AG09319 (cell line): Measurements from ENCODE around the gene C12orf42.

Source experiments
- DNase-seq: peaks from one replicate; pipeline ENCODE4 v3.0.0-alpha.2; 2010; ENCODE audit warnings: low read depth; ENCODE audit errors: extremely low read depth
- TF ChIP-seq, protein P1 (sequence below): IDR thresholded peaks from 2 replicates; pipeline ENCODE4 v1.5.1; 2011; ENCODE audit warnings: low read depth, mild to moderate bottlenecking, inconsistent platforms, low read length, moderate library complexity

Gene C12orf42

DNA sequence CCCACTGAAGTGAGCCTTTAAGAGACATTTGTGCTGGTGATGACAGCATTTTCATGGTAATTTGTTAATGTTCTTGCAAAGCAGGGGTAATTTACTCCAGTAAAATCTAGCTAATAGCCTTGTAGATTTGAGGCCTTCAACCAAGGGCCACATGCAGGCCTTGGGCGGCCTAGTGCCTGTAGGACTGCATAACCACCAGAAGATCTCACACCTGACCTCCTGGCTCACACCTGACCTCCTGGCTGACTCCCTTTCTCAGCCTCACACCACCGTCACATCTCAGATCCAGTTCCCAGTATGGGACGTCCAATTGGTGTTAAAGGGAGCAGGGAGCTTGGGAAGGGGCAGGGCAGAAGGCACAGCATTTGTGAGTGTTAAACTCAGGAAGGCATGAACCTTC, 26.9 kb downstream of the C12orf42 start:
- TF ChIP-seq, protein P1, sequence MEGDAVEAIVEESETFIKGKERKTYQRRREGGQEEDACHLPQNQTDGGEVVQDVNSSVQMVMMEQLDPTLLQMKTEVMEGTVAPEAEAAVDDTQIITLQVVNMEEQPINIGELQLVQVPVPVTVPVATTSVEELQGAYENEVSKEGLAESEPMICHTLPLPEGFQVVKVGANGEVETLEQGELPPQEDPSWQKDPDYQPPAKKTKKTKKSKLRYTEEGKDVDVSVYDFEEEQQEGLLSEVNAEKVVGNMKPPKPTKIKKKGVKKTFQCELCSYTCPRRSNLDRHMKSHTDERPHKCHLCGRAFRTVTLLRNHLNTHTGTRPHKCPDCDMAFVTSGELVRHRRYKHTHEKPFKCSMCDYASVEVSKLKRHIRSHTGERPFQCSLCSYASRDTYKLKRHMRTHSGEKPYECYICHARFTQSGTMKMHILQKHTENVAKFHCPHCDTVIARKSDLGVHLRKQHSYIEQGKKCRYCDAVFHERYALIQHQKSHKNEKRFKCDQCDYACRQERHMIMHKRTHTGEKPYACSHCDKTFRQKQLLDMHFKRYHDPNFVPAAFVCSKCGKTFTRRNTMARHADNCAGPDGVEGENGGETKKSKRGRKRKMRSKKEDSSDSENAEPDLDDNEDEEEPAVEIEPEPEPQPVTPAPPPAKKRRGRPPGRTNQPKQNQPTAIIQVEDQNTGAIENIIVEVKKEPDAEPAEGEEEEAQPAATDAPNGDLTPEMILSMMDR = no peak
- DNase-seq = no peak

DNA sequence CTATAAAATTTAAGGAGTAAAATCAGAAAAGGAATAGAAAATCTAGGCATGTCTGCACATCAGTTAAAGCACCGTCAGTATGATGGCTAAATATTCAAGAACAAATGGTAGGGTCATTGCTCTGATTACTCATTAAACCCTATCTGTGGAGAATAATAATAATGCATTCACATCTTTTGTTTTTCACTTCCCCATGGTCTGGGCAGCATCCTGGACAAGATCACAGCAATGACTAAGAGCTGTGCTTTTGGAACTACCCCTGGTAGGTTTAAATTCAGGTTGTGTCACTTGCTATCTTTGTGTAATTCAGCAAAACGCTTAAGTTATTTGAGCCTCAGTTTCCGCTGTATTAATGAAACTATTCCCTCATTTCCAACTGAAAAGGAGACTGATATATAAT, 33.1 kb downstream of the C12orf42 start:
- no peak for DNase-seq

GRCh38 chr12:103457471-103457870, 38.3 kb downstream of the C12orf42 start:
- TF ChIP-seq, protein P1 = no peak
- DNase-seq = no peak

More for the DNA sequence above, 33.1 kb downstream of the C12orf42 start:
- TF ChIP-seq, protein P1 = no peak

GRCh38 chr12:103456006-103456405, 39.8 kb downstream of the C12orf42 start:
- DNase-seq = no peak
- TF ChIP-seq, protein P1 = no peak

DNA sequence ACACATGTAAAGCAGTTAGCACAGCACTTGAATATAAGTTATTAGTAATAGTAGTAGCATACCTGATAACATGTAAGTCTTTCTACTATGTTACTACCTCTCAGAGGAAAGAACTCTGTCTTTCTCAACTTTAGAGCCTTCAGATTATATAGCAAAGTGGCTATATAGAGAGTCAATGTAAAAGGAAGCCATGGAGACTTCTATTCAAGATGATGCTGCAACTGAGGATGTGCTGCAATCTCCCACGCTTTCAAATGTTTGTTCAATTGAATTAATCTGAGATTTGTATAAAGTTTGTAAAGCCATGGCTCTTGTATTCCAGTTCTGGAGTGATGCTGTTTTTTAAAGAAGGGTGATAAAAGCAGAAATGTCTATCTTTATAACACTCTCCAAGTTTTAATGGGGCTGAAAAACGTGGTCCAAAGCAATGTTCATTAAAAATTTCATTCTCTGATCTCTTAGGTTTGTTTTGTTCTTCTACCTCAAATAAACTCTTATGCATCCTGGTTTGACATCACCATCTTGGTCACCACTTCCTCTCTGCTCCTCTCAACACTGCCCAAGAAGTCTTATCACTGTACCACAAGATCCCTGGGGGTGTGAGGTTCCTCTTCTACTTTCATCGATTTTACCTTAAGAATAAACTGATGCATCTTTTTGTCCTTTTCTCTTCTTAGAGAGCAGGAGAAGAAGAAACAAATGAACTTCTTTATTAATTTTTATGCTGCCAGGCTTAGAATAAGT, 40.6 kb downstream of the C12orf42 start:
- TF ChIP-seq, protein P1 = no peak

GRCh38 chr12:103444983-103445382, 50.8 kb downstream of the C12orf42 start:
- DNase-seq = no peak
- TF ChIP-seq, protein P1 = no peak

More for the DNA sequence above, 40.6 kb downstream of the C12orf42 start:
- no peak for DNase-seq

GRCh38 chr12:103442822-103443221, 52.9 kb downstream of the C12orf42 start:
- no peak for DNase-seq
- TF ChIP-seq, protein P1 = no peak
